A673 (cell line): Measurements from ENCODE around the gene IGFALS. TPM values are rescaled to one million over a fixed set of nuclear protein-coding genes. Genes with fewer than 3 reads are reported as not detected.
"Not testable (repeated sequence)": the region's sequence is repeated elsewhere in the genome, so short reads cannot be mapped to it uniquely, and the experiment has no call there.

ENCODE experiments used
- BruUV-seq: library from RNA; stranded (reverse); fragments of 400-500 nt; replicated peaks from 2 replicates; lab custom pipeline; 2021; lab: Mats Ljungman, UMichigan
- CTCF ChIA-PET: fragments of 300-600 bp; sonication (Branson Sonifier 250); formaldehyde crosslinking; loops from one replicate; lab custom pipeline; 2022; ENCODE audit warnings: antibody characterized with exemption; lab: Charles Lee
- POLR2A ChIA-PET: fragments of 300-600 bp; sonication (Branson Sonifier 250); formaldehyde crosslinking; loops from one replicate; lab custom pipeline; 2022; ENCODE audit warnings: antibody characterized with exemption; ENCODE audit not compliant: low non-redundant PET; lab: Charles Lee
- DNase-seq: peaks from one replicate; pipeline ENCODE4 v3.0.0-alpha.2; 2015; ENCODE audit warnings: low spot score
- H3K27ac ChIP-seq: fragments of 200-600 bp; sonication (generic); 2 replicates; pipeline ENCODE4 v1.5.1; 2016; ENCODE audit warnings: mixed run types, low read depth, mild to moderate bottlenecking, mixed read lengths, antibody characterized with exemption, low read length; ENCODE audit not compliant: poor library complexity, severe bottlenecking
- H3K27me3 ChIP-seq: fragments of 200-600 bp; sonication (generic); replicated peaks from 2 replicates; pipeline ENCODE4 v1.6.1; 2017; ENCODE audit warnings: mixed run types, low read depth, mild to moderate bottlenecking, mixed read lengths, antibody characterized with exemption, low read length; ENCODE audit not compliant: insufficient read depth, poor library complexity
- H3K36me3 ChIP-seq: fragments of 200-600 bp; sonication (generic); 2 replicates; pipeline ENCODE4 v1.6.1; 2016; ENCODE audit warnings: mixed run types, mild to moderate bottlenecking, mixed read lengths, antibody characterized with exemption, low read length; ENCODE audit not compliant: insufficient read depth, poor library complexity, severe bottlenecking
- H3K4me1 ChIP-seq: fragments of 200-600 bp; sonication (generic); 2 replicates; pipeline ENCODE4 v1.6.1; 2017; ENCODE audit warnings: mixed run types, mild to moderate bottlenecking, mixed read lengths, antibody characterized with exemption, low read length; ENCODE audit not compliant: insufficient read depth, poor library complexity, severe bottlenecking
- H3K4me3 ChIP-seq: fragments of 200-600 bp; sonication (generic); 2 replicates; pipeline ENCODE4 v1.5.1; 2016; ENCODE audit warnings: low read depth, mixed run types, mild to moderate bottlenecking, mixed read lengths, low read length; ENCODE audit not compliant: poor library complexity, severe bottlenecking
- H3K9me3 ChIP-seq: fragments of 200-600 bp; sonication (generic); 2 replicates; pipeline ENCODE4 v1.6.1; 2016; ENCODE audit warnings: mixed run types, low read depth, mild to moderate bottlenecking, mixed read lengths, antibody characterized with exemption, low read length; ENCODE audit not compliant: poor library complexity, severe bottlenecking
- EZH2 ChIP-seq: fragments of 200-600 bp; sonication (generic); IDR thresholded peaks from 2 replicates; pipeline ENCODE4 v1.6.1; 2017; ENCODE audit warnings: borderline replicate concordance, low read depth, mild to moderate bottlenecking, mixed read lengths, antibody characterized with exemption, low read length; ENCODE audit not compliant: poor library complexity, severe bottlenecking
- intact Hi-C: fragments of 100-400 bp; cut with micrococcal nuclease; formaldehyde crosslinking; loops from one replicate; pipeline ENCODE4 v1.10.0; 2022; ENCODE audit not compliant: unreplicated experiment
- total RNA-seq: library from RNA; stranded (reverse); gene quantifications from 2 replicates; pipeline ENCODE4 v1.2.3, GENCODE V29; 2021
- TF ChIP-seq, protein P1 (sequence below): fragments of 300-800, 200-600 bp; sonication (generic); conservative IDR thresholded peaks from 2 replicates; pipeline ENCODE4 v1.5.1; 2017; ENCODE audit warnings: low read depth, mild to moderate bottlenecking, antibody characterized with exemption, low read length, moderate library complexity, mixed read lengths

IGFALS gene
- total RNA-seq, 1 experiment from 2014 or later: not detected

DNA sequence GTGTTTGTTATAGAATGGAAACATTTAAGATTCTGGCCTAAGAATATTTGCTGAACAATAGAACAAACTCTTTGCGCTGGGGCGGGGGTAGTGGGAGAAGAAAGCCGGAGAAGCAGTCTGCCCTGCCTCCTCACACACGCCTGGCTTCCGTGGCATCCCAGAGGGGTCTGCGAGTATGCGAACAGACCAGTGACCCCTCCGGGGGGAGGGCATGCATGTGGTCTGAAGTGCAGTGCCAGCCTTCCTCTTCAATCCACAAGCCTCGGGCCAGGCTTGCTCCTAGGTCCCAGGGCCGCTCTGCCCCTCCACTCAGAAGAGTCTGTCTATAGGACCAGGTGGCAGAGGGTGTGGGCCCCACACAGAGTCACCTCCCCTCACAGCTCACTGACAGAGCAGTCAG lies 14.1 kb upstream of the IGFALS start:
- H3K9me3 ChIP-seq: no peaks in the 10 kb centered on the region
- TF ChIP-seq EZH2: no peak
- TF ChIP-seq, protein P1, sequence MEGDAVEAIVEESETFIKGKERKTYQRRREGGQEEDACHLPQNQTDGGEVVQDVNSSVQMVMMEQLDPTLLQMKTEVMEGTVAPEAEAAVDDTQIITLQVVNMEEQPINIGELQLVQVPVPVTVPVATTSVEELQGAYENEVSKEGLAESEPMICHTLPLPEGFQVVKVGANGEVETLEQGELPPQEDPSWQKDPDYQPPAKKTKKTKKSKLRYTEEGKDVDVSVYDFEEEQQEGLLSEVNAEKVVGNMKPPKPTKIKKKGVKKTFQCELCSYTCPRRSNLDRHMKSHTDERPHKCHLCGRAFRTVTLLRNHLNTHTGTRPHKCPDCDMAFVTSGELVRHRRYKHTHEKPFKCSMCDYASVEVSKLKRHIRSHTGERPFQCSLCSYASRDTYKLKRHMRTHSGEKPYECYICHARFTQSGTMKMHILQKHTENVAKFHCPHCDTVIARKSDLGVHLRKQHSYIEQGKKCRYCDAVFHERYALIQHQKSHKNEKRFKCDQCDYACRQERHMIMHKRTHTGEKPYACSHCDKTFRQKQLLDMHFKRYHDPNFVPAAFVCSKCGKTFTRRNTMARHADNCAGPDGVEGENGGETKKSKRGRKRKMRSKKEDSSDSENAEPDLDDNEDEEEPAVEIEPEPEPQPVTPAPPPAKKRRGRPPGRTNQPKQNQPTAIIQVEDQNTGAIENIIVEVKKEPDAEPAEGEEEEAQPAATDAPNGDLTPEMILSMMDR: no peak
- ChIA-PET POLR2A (no interaction called here), CTCF (no interaction called here)
- intact Hi-C loops: no loop called here
- H3K4me3 ChIP-seq: no peak overlapping the region
- H3K27ac ChIP-seq: no peak overlapping the region
- H3K4me1 ChIP-seq: peaks cover 4% of the 10 kb centered on the region
- no peak for DNase-seq
- H3K27me3 ChIP-seq: no peaks in the 10 kb centered on the region
- no peaks in the 10 kb centered on the region for H3K36me3 ChIP-seq
- BruUV-seq: no TSS peak

DNA sequence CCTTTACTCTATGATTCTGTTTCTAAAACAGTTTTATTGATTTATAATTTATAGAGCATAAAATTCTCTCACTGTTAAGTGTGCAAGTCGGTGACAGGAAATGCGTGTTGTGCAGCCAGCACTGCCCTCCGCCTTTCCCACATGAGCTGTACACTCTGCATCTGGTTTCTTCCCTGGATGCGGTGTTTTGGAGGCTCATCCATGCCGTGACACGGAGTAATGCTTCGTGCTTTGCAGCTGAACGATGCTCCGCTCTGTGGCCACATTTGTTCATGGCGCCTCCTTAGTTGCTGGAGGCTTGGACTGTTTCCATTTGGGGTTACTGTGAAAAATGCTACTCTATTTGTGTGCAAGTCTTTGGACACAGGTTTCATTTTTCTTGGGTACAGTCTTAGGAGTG lies 7.2 kb upstream of the IGFALS start:
- no peak overlapping the region for H3K27ac ChIP-seq
- H3K9me3 ChIP-seq: peaks cover 6% of the 10 kb centered on the region
- TF ChIP-seq, protein P1: no peak
- intact Hi-C loops: no loop called here
- no TSS peak for BruUV-seq
- no peaks in the 10 kb centered on the region for H3K36me3 ChIP-seq
- DNase-seq: no peak
- ChIA-PET CTCF (interaction anchor here (0.6 kb wide), 1 partner anchor 28 kb away, joined by 5 read pairs; the partner anchor contains the start of genes EME2 and MRPS34), POLR2A (no interaction called here)
- H3K27me3 ChIP-seq: no peaks in the 10 kb centered on the region
- H3K4me3 ChIP-seq: no peak overlapping the region
- no peaks in the 10 kb centered on the region for H3K4me1 ChIP-seq

GRCh38 chr16:1799263-1799662 lies 5.8 kb upstream of the IGFALS start:
- BruUV-seq, H3K9me3 ChIP-seq, intact Hi-C loops, DNase-seq, POLR2A ChIA-PET, H3K36me3 ChIP-seq, H3K4me3 ChIP-seq, H3K4me1 ChIP-seq, CTCF ChIA-PET, H3K27me3 ChIP-seq, H3K27ac ChIP-seq: not testable (repeated sequence)

DNA sequence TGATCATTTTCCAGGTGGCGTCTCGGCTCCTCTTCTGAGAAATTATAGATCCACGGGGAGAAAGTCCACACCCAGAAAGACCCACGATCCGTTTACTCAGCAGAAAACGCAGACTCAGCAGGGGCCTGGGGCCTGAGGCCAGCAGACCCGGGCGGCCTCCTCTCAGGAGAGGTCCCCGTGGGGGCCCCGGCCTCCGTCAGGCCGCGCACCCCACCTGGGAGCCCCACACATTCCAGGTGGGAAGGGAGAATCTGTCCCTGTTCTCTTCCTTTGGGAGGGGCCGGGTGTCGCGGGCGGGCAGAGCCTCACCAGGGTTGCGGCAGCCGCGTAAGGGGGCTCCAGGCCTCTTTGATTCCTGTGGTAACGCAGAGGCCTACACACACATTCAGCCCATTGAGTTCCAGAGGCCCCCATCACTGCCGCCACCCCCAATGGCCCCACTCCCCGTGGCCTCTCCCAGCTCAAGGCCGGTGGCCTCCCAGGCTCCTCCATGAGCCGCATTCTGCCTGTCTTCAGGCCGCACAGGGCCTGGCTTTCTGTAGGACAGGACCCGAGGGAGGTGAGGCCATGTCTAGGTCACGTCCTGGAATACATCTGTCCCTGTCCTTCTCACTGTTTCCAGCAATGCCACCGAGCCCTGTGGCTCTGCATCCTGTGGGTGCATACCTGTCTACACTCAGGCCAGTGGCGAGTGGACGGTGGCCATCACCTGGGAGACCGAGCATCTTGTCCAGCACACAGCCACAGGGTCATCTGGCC lies 1.6 kb upstream of the IGFALS start:
- Histone ChIP-seq H3K27me3 (no peaks in the 10 kb centered on the region), H3K9me3 (peaks cover 6% of the 10 kb centered on the region), H3K36me3 (no peaks in the 10 kb centered on the region), H3K4me1 (no peaks in the 10 kb centered on the region), H3K4me3 (no peak overlapping the region), H3K27ac (no peak overlapping the region)
- DNase-seq: no peak
- ChIA-PET CTCF (no interaction called here), POLR2A (no interaction called here)
- BruUV-seq: no TSS peak
- TF ChIP-seq EZH2: no peak
- TF ChIP-seq, protein P1: no peak
- intact Hi-C loops: no loop called here
